GM21717 (cell line): ENCODE results near the gene SON.
"Not testable (repeated sequence)": the region's sequence is repeated elsewhere in the genome, so short reads cannot be mapped to it uniquely, and the experiment has no call there.

Experiments used
- ATAC-seq: cut with Tn5 transposase; IDR thresholded peaks from one replicate; pipeline ENCODE4 v1.9.1; 2021; ENCODE audit warnings: mild to moderate bottlenecking, moderate library complexity; ENCODE audit not compliant: unreplicated experiment

The SON gene

DNA sequence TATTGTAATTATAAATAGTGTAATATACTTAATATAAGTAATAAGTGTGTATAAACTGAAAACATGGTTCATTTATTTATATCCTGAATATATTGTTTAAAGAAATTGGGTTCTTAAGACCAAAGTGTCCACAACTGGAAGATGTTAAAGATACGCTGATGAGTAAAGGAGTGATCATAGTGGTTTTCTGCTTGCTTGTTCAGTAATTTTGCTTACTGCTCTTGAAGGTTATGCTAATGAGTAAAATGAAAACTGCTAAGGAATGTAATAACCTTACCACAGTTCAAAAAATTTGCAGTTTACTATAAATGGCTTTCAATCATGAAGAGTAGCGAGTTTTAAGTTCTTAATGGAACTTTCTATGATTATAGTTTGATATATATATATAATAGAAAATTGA is 23.7 kb downstream of the SON start:
- ATAC-seq: no peak

DNA sequence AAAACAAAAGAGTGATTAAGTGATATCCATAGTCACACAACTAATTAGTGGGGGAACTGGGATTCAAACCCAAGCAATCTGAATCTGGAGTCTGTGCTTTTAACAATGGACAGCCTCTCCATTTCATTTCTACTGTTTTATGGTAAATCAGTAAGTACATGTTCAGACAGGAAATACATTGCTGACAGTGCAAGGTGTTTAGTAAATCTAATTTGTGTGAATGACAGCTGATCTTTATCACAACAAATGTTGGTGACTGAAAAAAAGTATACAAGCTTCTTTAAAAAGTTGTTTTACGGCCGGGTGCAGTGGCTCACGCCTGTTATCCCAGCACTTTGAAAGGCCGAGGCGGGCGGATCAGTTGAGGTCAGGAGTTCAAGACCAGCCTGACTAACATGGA is 25.1 kb downstream of the SON start:
- no peak for ATAC-seq

DNA sequence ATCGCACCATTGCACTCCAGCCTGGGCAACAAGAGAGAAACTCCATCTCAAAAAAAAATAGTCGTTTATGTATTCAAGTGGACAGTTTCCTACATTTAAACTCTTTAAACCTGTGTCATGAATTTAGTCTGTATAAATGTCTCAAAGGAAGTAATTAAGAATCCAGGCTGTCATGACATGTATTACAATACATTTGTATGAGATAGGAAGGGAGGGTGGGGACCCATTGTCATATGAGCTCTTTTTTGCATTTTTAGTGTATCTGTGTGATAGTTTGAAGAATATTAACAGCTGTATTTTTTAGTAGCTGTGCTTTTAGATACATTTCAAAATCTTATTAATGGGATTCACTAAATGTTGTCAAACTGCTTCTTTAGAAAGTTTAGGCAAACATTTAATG is 25.6 kb downstream of the SON start:
- no peak for ATAC-seq

- no peak for ATAC-seq
Observed at GRCh38 chr21:33569991-33570390, 27.2 kb downstream of the SON start.

GRCh38 chr21:33572350-33572749 is 29.5 kb downstream of the SON start:
- no peak for ATAC-seq

- not testable (repeated sequence) for ATAC-seq
Observed at GRCh38 chr21:33576741-33577141, 33.9 kb downstream of the SON start.

DNA sequence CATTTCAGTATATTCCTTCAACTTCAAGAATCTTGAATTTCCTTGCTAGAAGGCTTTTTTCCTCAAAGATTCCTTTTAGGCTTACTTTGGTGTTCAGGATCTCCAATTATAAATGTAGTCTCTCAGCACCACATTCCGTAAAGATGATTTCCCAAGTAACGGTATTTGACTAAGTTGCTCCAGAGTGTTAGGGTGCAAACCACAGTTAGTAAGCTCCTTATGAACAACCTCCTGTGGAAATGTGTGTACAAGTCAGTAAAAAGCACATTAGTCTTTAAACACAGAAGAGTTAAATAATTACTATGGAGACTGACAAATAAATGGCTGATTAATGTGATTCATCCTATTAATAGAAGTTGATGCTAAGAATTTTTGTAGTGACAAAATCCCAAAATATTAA is 35.4 kb downstream of the SON start:
- no peak for ATAC-seq

- ATAC-seq: no peak
Observed at GRCh38 chr21:33578959-33579542, 36.2 kb downstream of the SON start.

DNA sequence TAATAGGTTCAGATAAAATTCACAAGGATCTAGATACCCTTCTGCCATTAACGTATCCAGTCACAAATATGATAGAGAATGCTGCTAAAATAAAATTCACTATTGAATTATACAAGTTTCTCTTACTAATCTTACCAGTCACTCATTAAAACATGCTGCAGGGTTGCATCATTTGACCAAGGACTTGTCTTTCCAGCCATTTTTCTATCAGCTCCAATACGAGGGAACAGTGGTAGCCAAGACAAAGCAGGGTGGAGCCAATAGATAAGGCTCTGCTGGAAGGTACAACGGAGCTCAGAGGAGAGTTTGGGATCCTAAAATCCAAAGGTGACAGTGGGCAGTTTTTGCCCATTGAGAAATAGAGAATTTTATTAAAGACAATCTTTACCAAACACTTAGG is 41.6 kb downstream of the SON start:
- ATAC-seq: no peak

- no peak for ATAC-seq
Observed at GRCh38 chr21:33586927-33587326, 44.1 kb downstream of the SON start.

GRCh38 chr21:33587792-33588484 is 45.1 kb downstream of the SON start:
- peak; percentile 47 for ATAC-seq

GRCh38 chr21:33588485-33589335 is 45.9 kb downstream of the SON start, which contains the start of gene DONSON:
DONSON (minus strand) TSS chr21:33588684; CDS start chr21:33588641, 43 bp downstream.
- peak; percentile 81 for ATAC-seq

DNA sequence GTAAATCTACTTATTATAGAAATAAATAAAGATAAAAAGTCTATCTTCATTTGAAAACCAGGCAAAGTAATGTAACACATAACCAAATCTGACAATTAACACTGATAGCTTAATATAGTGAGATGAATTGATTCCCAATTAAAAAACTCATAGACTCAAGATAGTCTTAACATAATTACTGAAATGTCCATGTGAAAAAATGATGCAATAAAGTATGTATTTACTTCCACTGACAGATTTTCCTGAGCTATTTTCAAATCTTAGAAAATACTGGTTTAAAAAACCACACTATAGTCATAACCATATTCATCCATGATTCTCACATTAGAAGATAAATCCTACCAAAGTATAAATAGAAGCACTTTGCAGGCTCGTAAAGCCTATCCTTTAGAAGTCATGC is 55.2 kb downstream of the SON start:
- no peak for ATAC-seq

GRCh38 chr21:33608559-33608958 is 65.7 kb downstream of the SON start:
- ATAC-seq: no peak

DNA sequence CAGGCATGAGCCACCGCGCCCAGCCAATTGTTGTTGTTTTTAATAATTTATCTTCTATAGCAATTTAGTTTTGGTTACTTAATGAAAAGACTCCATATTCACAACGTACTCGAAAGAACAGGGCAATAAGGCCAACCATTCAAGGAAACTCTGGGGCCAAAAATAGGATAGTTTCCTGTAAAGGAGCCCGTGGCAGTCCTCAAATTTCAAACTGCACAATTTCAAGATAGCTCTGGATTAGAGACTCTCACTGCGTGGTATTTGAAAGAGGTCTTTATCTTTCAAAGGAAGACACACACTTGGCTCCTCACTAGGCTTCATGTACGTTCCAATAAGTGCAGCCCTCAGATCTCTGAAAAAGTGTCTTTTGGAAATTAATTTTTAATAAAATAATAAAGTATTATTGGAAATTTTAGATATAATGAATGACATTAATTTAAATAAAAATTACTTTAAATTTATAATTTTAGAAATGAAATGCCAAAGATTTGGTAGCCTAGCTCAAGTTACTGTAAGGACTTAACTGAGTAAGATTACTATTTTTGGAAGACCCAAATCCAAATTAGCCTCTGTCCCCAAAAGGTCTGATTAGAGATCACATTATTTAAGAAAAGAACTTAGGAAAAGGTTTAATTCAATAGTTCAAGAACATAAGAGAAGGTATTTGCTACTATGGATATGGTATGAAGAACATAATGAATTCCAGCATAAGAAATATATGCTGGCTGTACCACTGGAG is 68.3 kb downstream of the SON start:
- no peak for ATAC-seq

GRCh38 chr21:33617565-33617964 is 74.7 kb downstream of the SON start:
- ATAC-seq: not testable (repeated sequence)

DNA sequence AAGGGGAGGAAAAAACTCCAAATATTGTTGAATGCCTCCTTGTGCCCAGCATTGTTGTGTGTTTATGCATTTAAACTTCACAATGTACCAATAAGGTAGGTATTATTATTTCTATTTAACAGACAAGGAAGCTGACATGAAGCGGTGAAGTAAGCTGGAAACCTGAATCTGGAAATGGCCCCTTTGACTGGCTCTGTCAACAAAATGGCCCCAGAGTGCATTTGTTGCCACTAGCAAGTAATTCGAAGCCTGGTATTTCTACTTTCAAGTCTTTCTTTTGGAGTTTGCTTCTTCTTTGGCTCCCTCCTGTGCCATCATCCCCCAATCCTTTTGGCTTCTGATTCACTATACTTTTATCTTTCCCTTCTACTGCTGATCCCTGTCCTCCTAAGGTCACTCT is 75.6 kb downstream of the SON start:
- no peak for ATAC-seq

DNA sequence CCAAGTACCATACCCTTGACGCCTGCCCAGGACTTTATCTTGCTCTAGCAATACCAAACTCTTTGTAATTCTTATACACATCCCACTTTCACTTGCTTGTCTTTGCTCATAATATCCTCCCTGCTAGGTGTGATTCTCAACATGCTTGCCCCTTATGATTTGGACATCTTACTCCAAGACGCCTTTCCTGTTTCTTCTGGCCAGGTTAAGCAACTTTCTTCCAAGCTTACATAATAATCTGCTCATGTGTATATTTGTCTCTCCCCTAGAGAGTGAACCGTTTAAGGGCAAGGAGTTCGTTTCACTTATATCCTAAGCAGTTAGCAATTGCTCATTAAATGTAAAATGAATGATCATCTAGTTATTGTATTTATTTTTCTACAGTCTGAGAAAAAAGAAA is 76.9 kb downstream of the SON start:
- ATAC-seq: no peak

DNA sequence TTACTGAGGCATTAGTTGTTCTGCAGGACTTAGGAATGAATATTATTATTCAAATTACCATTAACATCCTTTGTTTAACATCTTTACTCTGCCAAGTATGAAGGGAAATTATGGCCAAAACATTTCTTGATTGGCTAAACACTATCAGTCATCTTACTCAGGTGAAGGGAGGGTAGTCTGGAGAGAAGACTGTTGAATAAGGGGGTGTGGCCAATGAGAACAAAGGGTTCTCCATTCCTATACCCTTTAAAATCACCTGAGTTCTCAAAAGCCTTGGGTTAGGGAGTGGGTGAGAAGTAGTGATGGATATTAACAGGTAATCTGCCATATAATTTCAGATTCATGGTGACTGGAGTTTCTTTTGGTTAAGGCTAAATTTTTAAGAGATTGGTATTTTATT is 79.4 kb downstream of the SON start:
- no peak for ATAC-seq

DNA sequence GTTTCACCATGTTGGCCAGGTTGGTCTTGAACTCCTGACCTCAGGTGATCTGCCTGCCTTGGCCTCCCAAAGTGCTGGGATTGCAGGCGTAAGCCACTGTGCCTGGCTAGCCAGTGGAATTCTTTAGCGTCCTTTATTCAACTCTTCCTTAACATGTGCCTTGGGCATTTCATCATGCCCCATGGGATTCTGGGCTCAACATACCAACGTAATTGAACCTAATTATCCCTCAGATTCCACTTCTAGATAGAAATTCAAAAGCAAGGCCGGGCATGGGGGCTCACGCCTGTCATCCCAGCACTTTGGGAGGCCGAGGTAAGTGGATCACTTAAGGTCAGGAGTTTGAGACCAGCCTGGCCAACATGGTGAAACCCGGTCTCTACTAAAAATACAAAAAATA is 83.3 kb downstream of the SON start:
- ATAC-seq: not testable (repeated sequence)
